Muscle layer of duodenum (tissue), 2 donors: ENCODE measurements around the gene METTL27.
"Not testable (repeated sequence)": the region's sequence is repeated elsewhere in the genome, so short reads cannot be mapped to it uniquely, and the experiment has no call there.

Experiments
- H3K27ac ChIP-seq: one replicate; pipeline ENCODE4 v1.7.0; 2013; ENCODE audit warnings: mild to moderate bottlenecking, low read length
- H3K27me3 ChIP-seq: one replicate; pipeline ENCODE4 v1.7.0; 2013; ENCODE audit warnings: low read depth, mild to moderate bottlenecking, control low read depth, low read length
- H3K36me3 ChIP-seq, 2 donors: one replicate each; pipeline ENCODE4 v1.7.0; 2013; ENCODE audit warnings: low read length in 2 of 2, control low read depth in 1 of 2, mild to moderate bottlenecking in 1 of 2; ENCODE audit not compliant: insufficient read depth in 2 of 2, control insufficient read depth in 1 of 2
- H3K4me1 ChIP-seq, 2 donors: one replicate each; pipeline ENCODE4 v1.7.0; 2013; ENCODE audit warnings: low read length in 2 of 2, mild to moderate bottlenecking in 2 of 2, control low read depth in 1 of 2, moderate library complexity in 1 of 2; ENCODE audit not compliant: insufficient read depth in 2 of 2, control insufficient read depth in 1 of 2
- H3K4me3 ChIP-seq, 2 donors: one replicate each; pipeline ENCODE4 v1.7.0; 2013; ENCODE audit warnings: low read length in 2 of 2, low read depth in 1 of 2, mild to moderate bottlenecking in 1 of 2
- H3K9me3 ChIP-seq, 2 donors: one replicate each; pipeline ENCODE4 v1.7.0; 2013; ENCODE audit warnings: low read length in 2 of 2, control low read depth in 1 of 2, mild to moderate bottlenecking in 1 of 2; ENCODE audit not compliant: control insufficient read depth in 1 of 2
- donor health status: healthy.

Gene METTL27

GRCh38 chr7:73842067-73842976 is at the start of gene METTL27:
Gene METTL27, minus strand, starts transcription at chr7:73842516. Its CDS starts 376 bp downstream, at chr7:73842140.
- peaks cover 0 to 9% of the 10 kb centered on the region in 2 donors for H3K4me1 ChIP-seq
- peak within 1 kb of the TSS; percentile 63 for H3K27ac ChIP-seq
- H3K9me3 ChIP-seq = no peaks in the 10 kb centered on the region
- H3K27me3 ChIP-seq = no peaks in the 10 kb centered on the region
- H3K4me3 ChIP-seq = peak within 1 kb of the TSS; percentile 63 to 80
- H3K36me3 ChIP-seq = no peaks in the 10 kb centered on the region

- Histone ChIP-seq H3K9me3 (no peaks in the 10 kb centered on the region), H3K27me3 (no peaks in the 10 kb centered on the region), H3K4me3 (no peak overlapping the region), H3K4me1 (peaks cover 4 to 24% of the 10 kb centered on the region in 2 donors), H3K36me3 (no peaks in the 10 kb centered on the region), H3K27ac (no peak overlapping the region)
These were observed 49.0 kb upstream of the METTL27 start for GRCh38 chr7:73891178-73891885.

GRCh38 chr7:73890555-73891147 is 48.3 kb upstream of the METTL27 start:
- Histone ChIP-seq H3K27ac (no peak overlapping the region), H3K36me3 (no peaks in the 10 kb centered on the region), H3K9me3 (no peaks in the 10 kb centered on the region), H3K4me3 (no peak overlapping the region), H3K4me1 (peaks cover 4 to 26% of the 10 kb centered on the region in 2 donors), H3K27me3 (no peaks in the 10 kb centered on the region)

GRCh38 chr7:73888959-73889358 is 46.6 kb upstream of the METTL27 start:
- Histone ChIP-seq H3K27ac (no peak overlapping the region), H3K9me3 (no peaks in the 10 kb centered on the region), H3K36me3 (no peaks in the 10 kb centered on the region), H3K4me1 (peaks cover 4 to 26% of the 10 kb centered on the region in 2 donors), H3K4me3 (no peak overlapping the region), H3K27me3 (no peaks in the 10 kb centered on the region)

- Histone ChIP-seq H3K27me3 (no peaks in the 10 kb centered on the region), H3K27ac (no peak overlapping the region), H3K4me3 (no peak overlapping the region), H3K4me1 (peaks cover under 1 to 14% of the 10 kb centered on the region in 2 donors), H3K36me3 (no peaks in the 10 kb centered on the region), H3K9me3 (no peaks in the 10 kb centered on the region)
These were observed 45.4 kb upstream of the METTL27 start for GRCh38 chr7:73887762-73888161.

GRCh38 chr7:73885975-73886798 is 43.9 kb upstream of the METTL27 start:
- H3K27ac ChIP-seq = no peak overlapping the region
- H3K4me3 ChIP-seq = peak overlapping the region in 1 of 2 donors; percentile 42
- no peaks in the 10 kb centered on the region for H3K36me3 ChIP-seq
- peaks cover 0 to 15% of the 10 kb centered on the region in 2 donors for H3K4me1 ChIP-seq
- no peaks in the 10 kb centered on the region for H3K9me3 ChIP-seq
- no peaks in the 10 kb centered on the region for H3K27me3 ChIP-seq

- Histone ChIP-seq H3K4me1 (peaks cover 0 to 16% of the 10 kb centered on the region in 2 donors), H3K27ac (no peak overlapping the region), H3K36me3 (no peaks in the 10 kb centered on the region), H3K4me3 (no peak overlapping the region), H3K27me3 (no peaks in the 10 kb centered on the region), H3K9me3 (no peaks in the 10 kb centered on the region)
These were observed 43.2 kb upstream of the METTL27 start for GRCh38 chr7:73885433-73885974.

GRCh38 chr7:73884867-73885422 is 42.6 kb upstream of the METTL27 start:
- H3K27ac ChIP-seq, H3K9me3 ChIP-seq, H3K36me3 ChIP-seq, H3K27me3 ChIP-seq, H3K4me3 ChIP-seq: not testable (repeated sequence)
- H3K4me1 ChIP-seq = peaks cover 0 to 16% of the 10 kb centered on the region in 2 donors

- no peaks in the 10 kb centered on the region for H3K36me3 ChIP-seq
- no peak overlapping the region for H3K27ac ChIP-seq
- H3K9me3 ChIP-seq = no peaks in the 10 kb centered on the region
- H3K4me3 ChIP-seq = no peak overlapping the region
- H3K27me3 ChIP-seq = no peaks in the 10 kb centered on the region
- peaks cover 0 to 15% of the 10 kb centered on the region in 2 donors for H3K4me1 ChIP-seq
These were observed 39.7 kb upstream of the METTL27 start for GRCh38 chr7:73882047-73882402.

GRCh38 chr7:73881352-73882046 is 39.2 kb upstream of the METTL27 start:
- Histone ChIP-seq H3K36me3 (no peaks in the 10 kb centered on the region), H3K4me1 (peaks cover 0 to 10% of the 10 kb centered on the region in 2 donors), H3K27ac (no peak overlapping the region), H3K27me3 (no peaks in the 10 kb centered on the region), H3K4me3 (no peak overlapping the region), H3K9me3 (no peaks in the 10 kb centered on the region)
